NCI-H2081 treated with DMSO at 0.1 percent for 48 hours (cell line): ENCODE data around the gene RAMP2.
A peak's percentile ranks its signal among the peaks of the same experiment; 100 is the strongest.
"Not testable (repeated sequence)": the region's sequence is repeated elsewhere in the genome, so short reads cannot be mapped to it uniquely, and the experiment has no call there.

ENCODE experiments used
- DNase-seq: peaks from one replicate; lab custom pipeline; 2025; lab: John Stamatoyannopoulos, UW

Gene RAMP2, protein sequence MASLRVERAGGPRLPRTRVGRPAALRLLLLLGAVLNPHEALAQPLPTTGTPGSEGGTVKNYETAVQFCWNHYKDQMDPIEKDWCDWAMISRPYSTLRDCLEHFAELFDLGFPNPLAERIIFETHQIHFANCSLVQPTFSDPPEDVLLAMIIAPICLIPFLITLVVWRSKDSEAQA

DNA sequence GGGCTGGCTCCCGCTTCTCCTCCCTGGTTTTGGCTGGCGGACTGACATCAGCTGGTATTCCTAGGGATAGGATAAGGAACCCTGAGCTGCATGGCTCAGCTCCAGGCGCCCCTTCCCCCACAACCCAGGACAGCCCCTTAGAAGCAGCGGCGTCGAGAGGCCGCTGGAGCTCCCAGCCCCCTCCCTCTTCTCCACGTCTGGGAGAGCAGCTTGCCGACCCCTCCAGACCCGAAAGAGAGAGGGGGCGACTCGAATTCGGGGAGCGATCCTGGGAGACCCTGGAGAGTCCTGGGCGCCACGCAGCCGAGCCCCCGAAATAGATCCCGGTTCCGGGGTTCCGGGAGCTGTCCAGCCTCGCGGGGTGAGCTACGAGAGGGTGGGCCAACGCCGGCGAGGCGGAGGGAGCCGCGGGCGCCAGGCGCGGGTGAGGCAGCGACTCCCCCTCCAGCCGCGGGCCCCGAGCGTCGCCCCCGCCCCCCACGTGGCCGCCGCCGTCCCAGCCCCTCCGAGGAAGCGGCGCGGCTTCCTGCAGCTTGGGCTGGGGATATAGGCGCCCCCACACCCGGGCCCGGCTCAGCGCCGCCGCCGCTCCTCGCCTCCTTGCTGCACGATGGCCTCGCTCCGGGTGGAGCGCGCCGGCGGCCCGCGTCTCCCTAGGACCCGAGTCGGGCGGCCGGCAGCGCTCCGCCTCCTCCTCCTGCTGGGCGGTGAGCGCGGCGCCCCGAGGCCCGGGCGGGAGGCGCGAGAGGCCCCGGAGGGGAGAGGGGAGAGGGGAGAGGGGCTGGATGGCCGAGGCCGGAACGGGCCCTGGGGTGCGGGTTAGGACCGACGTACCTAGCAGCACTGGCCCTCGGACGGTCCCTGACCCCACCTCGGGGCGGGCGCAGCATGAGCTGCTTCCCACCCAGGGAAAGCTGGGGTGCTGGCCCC, at the start of gene RAMP2:
RAMP2 (plus strand) TSS at position 576 of the 930 bp plus-strand sequence; CDS start at position 611, 35 bp downstream.
- DNase-seq, result no peak

DNA sequence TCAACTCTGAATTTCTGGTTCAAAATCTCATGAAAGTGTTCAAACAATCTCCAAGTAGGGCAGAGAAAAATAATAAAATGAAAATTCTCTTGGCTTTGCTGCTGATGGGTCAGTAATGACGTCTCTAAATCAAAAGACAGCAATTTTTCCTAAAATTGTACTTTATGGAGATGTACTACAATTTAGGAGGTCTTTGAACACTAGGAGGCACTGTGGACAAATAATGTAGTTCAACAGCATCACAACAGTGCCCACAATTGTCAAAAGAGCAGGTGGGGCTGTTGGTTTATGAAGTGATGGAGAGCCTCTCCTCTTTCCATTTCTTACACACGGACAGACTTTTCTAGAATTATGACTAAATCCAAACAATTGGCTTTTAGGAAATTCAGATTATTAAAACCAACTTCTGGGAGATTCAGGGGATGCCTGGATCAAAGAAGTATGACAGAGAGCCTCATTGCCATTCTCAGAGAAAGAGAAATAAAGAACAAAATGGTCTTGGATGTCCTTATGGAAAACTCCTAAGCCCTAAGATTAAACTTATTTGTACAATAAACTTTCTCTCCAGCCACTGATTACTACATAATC, 39.9 kb upstream of the RAMP2 start:
- peak; percentile 63 for DNase-seq

- DNase-seq, result no peak
Observed at GRCh38 chr17:42723636-42724035, 37.4 kb upstream of the RAMP2 start.

DNA sequence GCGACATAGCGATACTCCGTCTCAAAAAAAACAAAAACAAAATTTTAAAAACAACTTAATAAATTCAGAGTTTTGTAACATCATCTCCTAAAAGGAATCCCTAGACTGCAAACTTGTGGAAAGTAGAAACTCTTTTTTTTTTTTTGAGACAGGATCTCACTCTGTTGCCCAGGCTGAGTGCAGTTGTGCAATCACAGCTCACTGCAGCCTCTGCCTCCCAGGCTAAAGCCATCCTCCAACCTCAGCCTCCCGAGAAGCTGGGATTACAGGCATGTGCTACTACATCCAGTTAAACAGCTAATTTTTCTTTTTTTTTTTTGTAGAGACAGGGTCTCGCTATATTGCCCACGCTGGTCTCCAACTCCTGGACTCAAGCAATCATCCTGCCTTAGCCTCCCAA, 35.9 kb upstream of the RAMP2 start:
- no peak for DNase-seq

- no peak for DNase-seq
Observed at GRCh38 chr17:42740699-42741098, 20.3 kb upstream of the RAMP2 start.

- not testable (repeated sequence) for DNase-seq
Observed at GRCh38 chr17:42742916-42743315, 18.1 kb upstream of the RAMP2 start.

DNA sequence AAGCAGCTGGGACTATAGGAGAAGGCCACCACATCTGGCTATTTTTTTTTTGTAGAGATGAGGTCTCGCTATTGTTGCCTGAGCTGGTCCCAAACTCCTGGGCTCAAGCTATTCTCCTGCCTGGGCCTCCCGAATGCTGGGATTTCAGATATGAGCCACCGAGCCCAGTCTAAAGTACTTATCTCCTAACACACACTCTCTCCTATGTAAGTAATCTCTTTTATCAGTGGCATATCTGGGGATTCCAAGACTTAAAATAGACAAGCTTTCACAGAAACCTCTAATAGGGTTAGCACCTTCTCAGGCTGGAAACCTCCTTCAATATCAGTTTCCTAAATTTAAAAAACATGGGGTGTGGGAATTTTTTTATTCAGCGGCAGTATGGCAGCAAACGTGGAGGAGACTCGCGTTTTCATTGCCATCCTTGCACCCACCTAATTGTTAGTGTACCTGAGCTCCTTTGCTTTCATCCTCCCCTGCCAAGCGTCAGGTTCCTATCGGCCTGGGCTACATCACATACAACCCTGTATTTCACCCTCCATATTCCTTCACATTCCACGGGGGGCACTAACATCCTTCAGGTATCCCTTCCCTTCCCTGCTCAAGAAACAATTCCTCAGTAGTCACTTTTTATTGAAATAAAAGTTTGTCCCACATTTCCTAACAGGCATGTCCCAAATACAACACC, 17.3 kb upstream of the RAMP2 start:
- DNase-seq, result no peak

GRCh38 chr17:42744283-42744805, 16.7 kb upstream of the RAMP2 start:
- no peak for DNase-seq

DNA sequence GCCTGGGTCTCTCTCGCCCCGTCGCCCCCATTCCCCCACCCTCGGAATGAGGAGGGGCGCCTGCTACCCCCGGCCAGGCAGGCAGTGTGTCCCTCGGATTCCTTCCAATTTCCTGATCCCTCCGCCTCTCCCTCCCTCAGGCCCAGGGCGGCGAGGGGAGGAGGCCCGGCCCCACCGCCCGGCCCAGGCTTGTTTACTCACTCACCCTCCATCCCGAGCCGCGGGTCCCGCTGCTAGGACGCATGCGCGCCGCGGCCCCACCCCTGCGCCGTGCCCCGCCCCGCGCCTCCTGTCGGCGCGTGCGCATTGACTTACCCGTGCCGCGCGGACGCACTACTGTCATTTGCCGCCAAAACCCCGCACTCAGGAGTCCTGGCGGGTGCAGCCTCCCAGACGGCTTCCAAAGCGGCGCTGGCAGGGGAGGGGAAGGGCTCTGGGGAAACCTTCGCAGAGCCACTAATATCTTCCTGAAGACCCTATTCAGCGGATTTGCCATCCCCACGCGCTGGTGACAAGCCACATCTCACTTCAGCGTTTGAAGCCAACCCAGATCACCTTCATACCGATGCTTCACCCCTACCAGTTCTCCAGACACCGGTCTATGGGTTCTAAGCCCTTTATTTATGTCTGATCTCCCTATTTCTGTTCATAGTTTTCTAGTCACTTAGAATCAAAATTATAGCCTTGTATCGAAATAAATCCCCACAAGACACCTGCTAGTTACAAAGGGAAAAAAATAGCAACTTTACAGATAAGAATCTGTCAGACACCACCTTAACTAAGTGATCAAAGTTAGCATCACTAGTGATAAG, 16.0 kb upstream of the RAMP2 start, which contains the start of gene EZH1:
EZH1 (minus strand) TSS at position 235 of the 812 bp plus-strand sequence. CDS start 16,099 bp downstream, outside the sequence.
- peak; percentile 80 for DNase-seq

- no peak for DNase-seq
Observed at GRCh38 chr17:42748202-42748907, 12.7 kb upstream of the RAMP2 start.

GRCh38 chr17:42748908-42749798, 11.9 kb upstream of the RAMP2 start:
- no peak for DNase-seq

DNA sequence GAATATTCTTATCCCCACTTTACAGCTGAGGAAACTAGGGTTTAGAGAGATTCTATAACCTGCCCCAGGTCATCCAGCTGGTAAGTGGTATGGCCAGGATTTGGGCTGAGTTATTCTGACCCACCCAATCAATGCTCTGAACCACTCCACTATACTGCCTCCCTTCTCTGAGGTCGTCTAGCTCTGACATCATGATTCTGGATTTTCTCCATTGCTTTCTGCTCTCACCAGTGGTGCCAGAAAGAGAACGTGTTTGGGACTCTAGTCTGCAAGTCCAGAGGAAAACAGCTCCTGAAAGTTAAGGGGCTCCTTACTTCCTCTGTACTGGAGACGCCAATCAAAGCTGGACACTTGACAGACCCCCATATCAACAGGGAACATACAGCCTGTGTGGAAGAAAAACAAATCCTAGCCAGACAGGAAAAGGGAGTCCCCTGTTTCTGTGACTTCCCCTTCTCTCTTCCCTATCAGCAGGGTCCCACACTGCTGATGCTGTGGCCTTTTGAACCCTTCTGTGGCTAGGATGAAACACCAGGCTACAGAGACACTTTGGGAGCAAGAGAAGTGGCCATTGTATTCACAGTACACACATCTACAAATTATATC, 10.2 kb upstream of the RAMP2 start:
- no peak for DNase-seq

- no peak for DNase-seq
Observed at GRCh38 chr17:42751628-42752027, 9.4 kb upstream of the RAMP2 start.

- DNase-seq, result no peak
Observed at GRCh38 chr17:42754782-42755181, 6.2 kb upstream of the RAMP2 start.

DNA sequence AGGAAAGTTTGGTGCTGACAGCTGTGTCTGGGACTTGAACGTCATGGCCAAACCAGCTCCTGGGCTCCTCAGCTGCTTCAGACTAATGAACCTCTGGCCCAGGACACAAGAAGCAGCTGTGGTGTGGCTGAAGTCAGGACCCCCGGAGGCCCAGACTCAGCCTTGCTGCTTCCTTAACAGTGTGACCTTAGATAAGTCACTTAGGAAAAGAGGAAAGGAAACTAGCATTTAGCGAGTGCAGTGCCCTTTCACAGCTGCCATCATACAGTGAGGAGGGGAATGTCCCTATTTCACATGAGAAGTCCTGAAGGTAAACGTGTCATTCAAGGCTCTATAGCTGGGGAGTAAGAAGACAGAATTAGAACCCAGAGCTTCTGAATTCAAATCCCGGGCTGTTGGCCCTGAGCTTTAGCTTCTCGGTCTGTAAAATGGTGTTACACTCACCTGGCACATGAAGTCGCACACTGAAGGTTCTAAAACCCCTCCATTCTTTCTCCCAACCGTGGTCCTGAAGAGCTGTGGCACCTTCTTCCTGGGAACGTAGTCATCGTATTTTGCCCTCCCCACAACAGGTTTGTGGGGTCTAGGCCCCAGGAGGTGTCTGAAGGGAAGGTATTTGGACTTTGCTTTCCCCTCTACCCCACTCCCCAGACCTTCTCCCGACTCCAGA, 910 bp upstream of the RAMP2 start:
- DNase-seq, result no peak

DNA sequence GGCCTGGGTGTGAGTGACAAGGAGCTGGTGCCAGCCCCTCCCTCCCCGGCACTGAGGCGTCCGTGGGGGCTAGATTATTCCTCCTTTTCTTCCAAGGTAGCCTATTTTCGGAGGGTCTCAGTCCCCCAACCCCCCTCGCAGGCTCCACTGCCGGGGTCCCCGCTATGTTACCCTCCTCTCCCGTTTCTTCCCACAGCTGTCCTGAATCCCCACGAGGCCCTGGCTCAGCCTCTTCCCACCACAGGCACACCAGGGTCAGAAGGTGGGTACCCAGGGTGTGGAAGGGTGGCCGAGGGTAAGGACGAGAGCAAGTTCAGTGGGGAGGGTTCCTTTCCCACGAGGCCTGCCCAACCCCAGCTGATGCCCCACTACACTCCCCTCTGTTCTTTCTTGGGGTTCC, 611 bp downstream of the RAMP2 start:
- no peak for DNase-seq

DNA sequence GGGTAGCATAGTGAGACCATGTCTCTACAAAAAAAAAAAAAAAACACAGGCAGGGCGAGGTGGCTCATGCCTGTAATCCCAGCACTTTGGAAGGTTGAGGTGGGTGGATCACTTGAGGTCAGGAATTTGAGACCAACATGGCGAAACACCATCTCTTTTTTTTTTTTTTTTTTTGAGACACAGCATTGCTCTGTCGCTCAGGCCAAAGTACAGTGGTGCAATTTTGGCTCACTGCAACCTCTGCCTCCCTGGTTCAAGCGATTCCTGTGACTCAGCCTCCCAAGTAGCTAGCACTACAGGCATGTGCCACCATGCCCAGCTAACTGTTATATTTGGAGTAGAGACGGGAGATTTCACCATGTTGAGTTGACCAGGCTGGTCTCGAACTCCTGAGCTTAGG, 5.1 kb downstream of the RAMP2 start:
- no peak for DNase-seq

DNA sequence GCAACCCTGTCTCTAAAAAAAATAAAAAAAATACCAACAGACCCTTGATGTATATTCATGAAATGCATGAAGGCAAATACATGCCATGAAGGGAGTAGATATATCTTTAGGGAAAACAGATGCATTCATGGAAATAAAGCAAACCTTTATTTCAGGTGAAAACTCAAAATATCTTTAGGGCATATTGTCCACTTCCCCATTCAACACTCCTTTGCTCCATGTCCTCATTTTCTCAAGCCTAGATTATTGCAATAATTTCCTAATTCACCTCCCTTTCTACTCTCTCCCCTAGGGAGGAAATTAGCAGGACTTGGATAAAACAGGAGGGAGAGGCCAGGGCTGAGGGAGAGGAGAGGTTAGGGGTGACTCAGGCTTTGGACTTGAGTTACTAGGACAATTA, 6.5 kb downstream of the RAMP2 start:
- DNase-seq, result no peak
